SK-N-SH (cell line): ENCODE data around the gene SLC37A1. TPM values are rescaled to one million over a fixed set of nuclear protein-coding genes. Genes with fewer than 3 reads are reported as not detected.

Experiments
- CTCF ChIA-PET: fragments of 300-600, 350-600 bp; formaldehyde crosslinking; extraction: SDS; loops from one replicate; lab custom pipeline; 2021; lab: Yijun Ruan, JAX
- POLR2A ChIA-PET: fragments of 350-600 bp; sonication (Branson Sonifier 250); formaldehyde crosslinking; extraction: SDS; loops from one replicate; lab custom pipeline; 2020; ENCODE audit warnings: antibody characterized with exemption, inconsistent platforms; lab: Yijun Ruan, JAX
- DNase-seq: peaks from one replicate; pipeline ENCODE4 v3.0.0; 2012
- H2AFZ ChIP-seq: fragments of 200-600 bp; sonication (generic); 2 replicates; pipeline ENCODE4 v1.8.1; 2016; ENCODE audit warnings: antibody characterized with exemption, mild to moderate bottlenecking, low read depth
- H3F3A ChIP-seq: fragments of 200-600 bp; sonication (generic); replicated peaks from 2 replicates; pipeline ENCODE3; 2016; ENCODE audit warnings: antibody characterized with exemption, mild to moderate bottlenecking; ENCODE audit not compliant: insufficient read depth
- H3K27ac ChIP-seq, 2 experiments: fragments of 200-500 bp in 1 of 2; fragments of 200-600 bp in 1 of 2; sonication (Bioruptor generic) in 1 of 2; sonication (generic), shearing (Covaris generic) in 1 of 2; 2 replicates each; pipeline versions ENCODE4 v1.5.1 to v1.6.1; 2014 to 2016; ENCODE audit warnings: low read depth in 2 of 2, inconsistent platforms in 1 of 2, low read length in 1 of 2, mild to moderate bottlenecking in 1 of 2, mixed read lengths in 1 of 2
- H3K27me3 ChIP-seq: fragments of 200-600 bp; sonication (generic), shearing (Covaris generic); 2 replicates; pipeline ENCODE4 v1.6.1; 2016; ENCODE audit warnings: mixed run types; ENCODE audit not compliant: insufficient read depth
- H3K36me3 ChIP-seq, 2 experiments: fragments of 200-500 bp in 1 of 2; fragments of 200-600 bp in 1 of 2; sonication (Bioruptor generic) in 1 of 2; sonication (generic) in 1 of 2; replicated peaks in 1 of 2; 2 replicates each; pipeline versions ENCODE3 to v1.5.1; 2014 to 2016; ENCODE audit warnings: low read length in 1 of 2, mild to moderate bottlenecking in 1 of 2; ENCODE audit not compliant: insufficient read depth in 2 of 2, control insufficient read depth in 1 of 2
- H3K4me1 ChIP-seq, 2 experiments: fragments of 200-500 bp in 1 of 2; fragments of 200-600 bp in 1 of 2; sonication (Bioruptor generic) in 1 of 2; sonication (generic), shearing (Covaris generic) in 1 of 2; 2 replicates each; pipeline versions ENCODE4 v1.5.1 to v1.6.1; 2014 to 2016; ENCODE audit warnings: low read depth in 1 of 2, low read length in 1 of 2, mixed run types in 1 of 2; ENCODE audit not compliant: insufficient read depth in 2 of 2, control insufficient read depth in 1 of 2
- H3K4me2 ChIP-seq: fragments of 200-600 bp; sonication (generic), shearing (Covaris generic); 2 replicates; pipeline ENCODE4 v1.6.1; 2017; ENCODE audit warnings: mixed run types
- H3K4me3 ChIP-seq, 2 experiments: fragments of 200-500 bp in 1 of 2; fragments of 200-600 bp in 1 of 2; sonication (Bioruptor generic) in 1 of 2; sonication (generic), shearing (Covaris generic) in 1 of 2; 2 replicates each; pipeline versions ENCODE4 v1.5.1 to v1.8.1; 2014 to 2016; ENCODE audit warnings: low read depth in 2 of 2, inconsistent platforms in 1 of 2, low read length in 1 of 2, mild to moderate bottlenecking in 1 of 2, mixed read lengths in 1 of 2, moderate library complexity in 1 of 2
- H3K79me2 ChIP-seq: fragments of 200-600 bp; sonication (generic); 2 replicates; pipeline ENCODE4 v1.8.1; 2017; ENCODE audit warnings: mild to moderate bottlenecking; ENCODE audit not compliant: insufficient read depth
- H3K9ac ChIP-seq: fragments of 200-600 bp; sonication (generic); 2 replicates; pipeline ENCODE4 v1.6.1; 2017; ENCODE audit warnings: mixed run types
- H3K9me2 ChIP-seq: fragments of 200-600 bp; sonication (generic); 2 replicates; pipeline ENCODE4 v1.6.1; 2017; ENCODE audit warnings: mixed run types
- H3K9me3 ChIP-seq: fragments of 200-600 bp; sonication (generic); 2 replicates; pipeline ENCODE4 v1.6.1; 2017; ENCODE audit warnings: mixed run types, mild to moderate bottlenecking, moderate library complexity
- H4K20me1 ChIP-seq: fragments of 200-600 bp; sonication (generic); 2 replicates; pipeline ENCODE4 v1.6.1; 2017; ENCODE audit warnings: mild to moderate bottlenecking, mixed run types; ENCODE audit not compliant: insufficient read depth
- CHD2 ChIP-seq: fragments of 150-350 bp; IDR thresholded peaks from 2 replicates; pipeline ENCODE4 v1.6.1; 2018; ENCODE audit warnings: low read length; ENCODE audit not compliant: partially characterized antibody
- FOXJ3 ChIP-seq: sonication (generic); formaldehyde crosslinking; IDR thresholded peaks from 2 replicates; pipeline ENCODE4 v1.5.1; 2020; ENCODE audit warnings: mild to moderate bottlenecking, missing genetic modification reagents
- FOXM1 ChIP-seq: IDR thresholded peaks from 2 replicates; pipeline ENCODE4 v1.4.0; 2012; ENCODE audit warnings: low read depth, mild to moderate bottlenecking
- GABPA ChIP-seq: IDR thresholded peaks from 2 replicates; pipeline ENCODE4 v1.4.0; 2012; ENCODE audit warnings: low read depth, mild to moderate bottlenecking
- GATA2 ChIP-seq: sonication (generic); formaldehyde crosslinking; IDR thresholded peaks from 2 replicates; pipeline ENCODE4 v1.5.0; 2020; ENCODE audit warnings: mild to moderate bottlenecking, missing genetic modification reagents
- JUND ChIP-seq: IDR thresholded peaks from 2 replicates; pipeline ENCODE4 v1.4.0; 2012
- MEF2A ChIP-seq: IDR thresholded peaks from 2 replicates; pipeline ENCODE4 v1.4.0; 2012; ENCODE audit warnings: low read depth, borderline replicate concordance
- MXI1 ChIP-seq: IDR thresholded peaks from 2 replicates; pipeline ENCODE4 v1.6.1; 2012; ENCODE audit warnings: mild to moderate bottlenecking, low read depth, low read length, improper control_type of control experiment
- POLR2AphosphoS5 ChIP-seq: IDR thresholded peaks from 2 replicates; pipeline ENCODE4 v1.6.1; 2012; ENCODE audit warnings: low read depth, low read length
- RAD21 ChIP-seq: IDR thresholded peaks from 2 replicates; pipeline ENCODE4 v1.6.1; 2012; ENCODE audit warnings: mild to moderate bottlenecking, low read length
- RCOR1 ChIP-seq: fragments of 150-350 bp; IDR thresholded peaks from 2 replicates; pipeline ENCODE4 v1.6.1; 2017; ENCODE audit warnings: antibody characterized with exemption, low read length
- REST ChIP-seq: IDR thresholded peaks from 2 replicates; pipeline ENCODE4 v1.6.1; 2012; ENCODE audit warnings: mild to moderate bottlenecking, low read depth, low read length, moderate library complexity
- RFX5 ChIP-seq: IDR thresholded peaks from 2 replicates; pipeline ENCODE4 v1.6.1; 2012; ENCODE audit warnings: mild to moderate bottlenecking, improper control_type of control experiment, low read length
- RXRA ChIP-seq: IDR thresholded peaks from 2 replicates; pipeline ENCODE4 v1.4.0; 2012; ENCODE audit warnings: low read depth, mild to moderate bottlenecking, borderline replicate concordance
- SIN3A ChIP-seq: IDR thresholded peaks from 2 replicates; pipeline ENCODE4 v1.6.1; 2012; ENCODE audit warnings: low read depth, mild to moderate bottlenecking, low read length, moderate library complexity, borderline replicate concordance
- SMC3 ChIP-seq: IDR thresholded peaks from 2 replicates; pipeline ENCODE4 v1.6.1; 2012; ENCODE audit warnings: low read depth, low read length, improper control_type of control experiment
- TEAD4 ChIP-seq: IDR thresholded peaks from 2 replicates; pipeline ENCODE4 v1.4.0; 2012; ENCODE audit warnings: mild to moderate bottlenecking, borderline replicate concordance; ENCODE audit not compliant: insufficient read depth
- USF1 ChIP-seq: IDR thresholded peaks from 2 replicates; pipeline ENCODE4 v1.4.0; 2012; ENCODE audit warnings: low read depth, borderline replicate concordance
- USF2 ChIP-seq: fragments of 150-350 bp; IDR thresholded peaks from 2 replicates; pipeline ENCODE4 v1.6.1; 2017; ENCODE audit warnings: antibody characterized with exemption, low read length, low read depth, borderline replicate concordance
- ZBTB33 ChIP-seq: IDR thresholded peaks from 2 replicates; pipeline ENCODE4 v1.4.0; 2012; ENCODE audit warnings: low read depth, borderline replicate concordance
- WGBS: methylation state at CpG from one replicate; pipeline ENCODE4 v1.1.6; 2017; ENCODE audit warnings: low lambda C conversion rate; 5-methylcytosine and 5-hydroxymethylcytosine counted together
- polyA plus RNA-seq, 3 experiments: library from polyadenylated mRNA; depleted of rRNA; stranded (reverse); fragments of >200 nt; gene quantifications; 2 replicates each; pipeline ENCODE4 v1.2.3, GENCODE V29; 2012

SLC37A1 gene
- polyA plus RNA-seq, 1 of the 3 experiments (the other 2 are of a cell fraction): 2.8 TPM

GRCh38 chr21:42491328-42491727 lies 22.3 kb upstream of the SLC37A1 start (continued):
- no peak for TF ChIP-seq TEAD4
- no peak for TF ChIP-seq POLR2AphosphoS5
- TF ChIP-seq SMC3: no peak
- TF ChIP-seq REST: no peak
- TF ChIP-seq, all 33 proteins: peak for 2

- ChIA-PET CTCF (interaction anchor here (1.6 kb wide), 1 partner anchor 13 kb away, joined by 4 read pairs; no protein-coding TSS in a partner anchor), POLR2A (no interaction called here)
- no peak overlapping the region for H3K4me2 ChIP-seq
- no peak overlapping the region for H3K4me3 ChIP-seq
- peaks cover 5 to 18% of the 10 kb centered on the region in 2 experiments; a peak in 3 of 4 replicates for H3K4me1 ChIP-seq
- H3K27ac ChIP-seq: no peak overlapping the region
- WGBS: 84% methylated on average over 8 of the region's 8 CpGs
- H2AFZ ChIP-seq: no peak overlapping the region
- H4K20me1 ChIP-seq: no peaks in the 10 kb centered on the region
- no peak for DNase-seq
- no peaks in the 10 kb centered on the region for H3K27me3 ChIP-seq
- no peaks in the 10 kb centered on the region for H3F3A ChIP-seq
- no peak for TF ChIP-seq RCOR1
- TF ChIP-seq USF2: no peak
- no peak for TF ChIP-seq MXI1
- no peak for TF ChIP-seq SIN3A
- TF ChIP-seq CHD2: no peak
- TF ChIP-seq FOXJ3 (CRISPR knock-in tag): no peak
- no peak for TF ChIP-seq GABPA
- no peak for TF ChIP-seq GATA2 (CRISPR knock-in tag)
- no peak for TF ChIP-seq RXRA
- TF ChIP-seq ZBTB33: no peak
- no peak for TF ChIP-seq JUND
- TF ChIP-seq RFX5: no peak
- no peak for TF ChIP-seq USF1
- no peak for TF ChIP-seq RAD21
- no peak for TF ChIP-seq FOXM1
- no peak for TF ChIP-seq MEF2A
- H3K9me3 ChIP-seq: no peaks in the 10 kb centered on the region
- no peaks in the 10 kb centered on the region for H3K79me2 ChIP-seq
- H3K36me3 ChIP-seq: no peaks in the 10 kb centered on the region
- H3K9me2 ChIP-seq: no peaks in the 10 kb centered on the region
- H3K9ac ChIP-seq: no peak overlapping the region
Measured at GRCh38 chr21:42492201-42492600, 21.5 kb upstream of the SLC37A1 start.
